RKO (cell line): ENCODE measurements around the gene DNAI1.

Experiments used
- DNase-seq: peaks from one replicate; pipeline ENCODE4 v3.0.0-alpha.2; 2016; ENCODE audit warnings: low spot score

The DNAI1 gene

DNA sequence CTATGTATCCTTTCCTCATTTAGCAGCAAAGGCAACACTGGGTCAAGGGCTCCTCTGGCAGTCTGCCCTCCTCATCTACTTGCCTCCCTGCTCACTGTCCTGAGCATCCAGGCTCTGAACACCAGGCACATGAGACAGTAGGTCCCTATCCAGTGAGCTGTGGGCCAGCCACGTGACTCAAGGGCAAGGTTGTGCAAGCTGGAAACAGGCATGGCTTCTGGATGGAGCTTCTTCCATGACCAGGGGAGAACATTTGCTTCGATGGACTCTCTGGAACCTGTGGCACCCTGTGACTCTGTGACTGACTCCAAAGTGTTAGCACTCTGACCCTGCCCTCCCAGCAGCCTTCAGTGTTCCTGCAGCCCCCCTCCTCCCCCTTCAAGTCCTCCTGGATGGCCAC lies 33.0 kb downstream of the DNAI1 start:
- no peak for DNase-seq

DNA sequence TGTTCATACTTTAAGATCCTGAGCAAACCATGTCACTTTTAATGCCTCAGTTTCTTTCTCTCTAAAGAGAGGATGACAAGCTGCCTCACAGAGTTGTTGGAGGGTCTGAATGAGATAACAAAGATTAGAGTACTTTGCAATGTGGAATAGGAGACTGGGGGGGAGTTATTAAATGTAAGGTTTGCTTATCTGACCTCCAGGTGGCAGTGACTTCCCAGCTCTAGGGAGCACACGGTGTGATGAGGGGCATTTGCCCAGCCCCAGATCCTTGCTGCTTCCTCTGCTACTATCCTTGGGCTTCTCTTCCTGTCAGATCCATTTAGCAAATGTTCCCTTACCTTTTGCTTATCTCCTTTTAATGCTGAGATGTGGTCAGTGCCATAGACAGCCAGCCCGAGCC lies 33.4 kb downstream of the DNAI1 start:
- DNase-seq = no peak

DNA sequence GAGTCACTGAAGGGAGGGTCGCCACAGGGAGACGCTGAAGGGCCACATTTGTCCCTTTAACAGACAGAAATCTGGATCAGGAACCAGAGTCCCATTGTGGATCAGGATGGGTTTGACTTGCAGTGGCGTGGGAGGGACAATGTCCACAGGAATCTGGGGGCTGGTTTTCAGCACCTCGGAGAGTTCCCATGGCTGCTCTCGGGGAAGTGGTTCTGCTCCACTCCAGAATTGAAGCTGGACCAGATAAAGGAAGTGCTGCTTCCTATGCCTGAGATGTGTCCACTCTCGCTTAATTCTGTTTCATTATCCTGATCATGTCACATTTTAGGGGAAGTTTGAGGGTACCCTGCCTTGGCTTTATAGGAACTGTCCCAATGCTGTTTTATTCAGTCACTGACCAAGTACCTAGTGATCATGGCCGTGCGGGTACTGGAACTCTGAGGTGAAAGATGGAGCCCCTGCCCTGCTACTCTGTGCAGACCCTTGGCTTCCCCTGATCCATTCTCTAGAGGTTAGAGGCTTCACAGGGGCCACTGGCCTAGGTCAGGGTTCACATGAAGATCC lies 35.4 kb downstream of the DNAI1 start:
- peak; percentile 61 for DNase-seq

DNA sequence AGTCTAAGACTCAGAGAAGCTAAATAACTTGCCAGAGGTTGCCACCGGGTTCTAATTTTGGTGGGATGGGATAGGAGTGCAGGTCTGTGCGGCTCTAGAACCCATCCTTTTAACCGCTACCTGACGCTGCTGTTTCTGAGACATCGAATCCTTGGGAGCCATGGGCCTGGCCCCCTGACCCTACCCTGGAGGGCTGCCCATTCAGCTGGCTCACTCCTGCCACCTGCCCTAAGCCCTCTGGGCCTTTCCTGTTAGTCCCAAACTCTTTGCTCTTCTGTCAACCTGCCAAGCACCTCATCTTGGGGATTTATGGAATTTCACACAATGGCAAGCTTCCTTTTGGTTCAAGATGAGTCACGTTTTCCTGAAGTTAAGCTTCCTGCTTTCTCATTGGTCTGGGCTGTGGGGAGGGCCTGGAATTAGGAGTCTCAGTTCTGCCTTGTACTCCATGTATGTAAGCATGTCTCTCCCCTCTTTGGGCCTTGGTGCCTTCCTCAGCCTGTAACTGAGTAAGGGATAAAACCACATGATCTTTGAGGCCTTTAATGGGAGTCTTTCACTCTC lies 37.6 kb downstream of the DNAI1 start:
- DNase-seq = peak; percentile 15

DNA sequence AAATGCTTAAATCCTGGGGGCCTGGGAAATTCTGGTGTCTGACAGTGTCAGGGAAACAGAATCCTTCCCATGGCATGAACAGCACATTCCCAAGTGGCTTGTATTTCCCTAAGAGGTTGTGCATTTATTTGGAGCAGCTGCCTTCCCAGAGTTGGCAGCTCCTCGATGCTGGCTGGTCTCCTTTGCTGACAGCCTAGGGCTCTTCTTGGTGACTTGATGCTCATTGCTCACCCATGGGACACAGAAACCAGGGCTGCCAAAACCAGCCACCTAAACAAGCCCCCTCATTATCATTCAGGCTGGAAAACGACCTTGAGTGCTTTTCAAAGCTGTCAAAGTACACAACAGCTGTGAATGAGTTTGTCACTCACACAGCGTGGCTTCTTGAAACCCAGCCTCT lies 39.9 kb downstream of the DNAI1 start:
- no peak for DNase-seq

DNA sequence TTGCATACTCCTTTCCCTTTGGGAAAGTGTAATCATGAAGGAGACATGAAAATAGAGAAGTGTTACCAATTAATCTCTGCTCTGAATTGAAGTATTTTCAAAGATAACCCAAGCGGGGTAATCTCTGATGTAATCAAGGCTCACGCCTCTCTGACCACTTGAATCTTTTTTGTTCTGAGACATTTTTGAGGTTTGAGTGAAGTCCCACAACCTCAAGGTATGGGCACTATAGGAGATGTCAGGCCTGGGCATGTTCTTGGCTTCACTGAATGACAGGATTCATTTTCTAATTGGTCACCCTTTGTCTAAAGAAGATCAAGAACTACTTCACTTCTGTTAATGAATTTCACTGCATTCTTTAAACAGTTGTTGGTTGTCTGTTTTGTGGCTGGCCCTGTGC lies 40.5 kb downstream of the DNAI1 start:
- no peak for DNase-seq

DNA sequence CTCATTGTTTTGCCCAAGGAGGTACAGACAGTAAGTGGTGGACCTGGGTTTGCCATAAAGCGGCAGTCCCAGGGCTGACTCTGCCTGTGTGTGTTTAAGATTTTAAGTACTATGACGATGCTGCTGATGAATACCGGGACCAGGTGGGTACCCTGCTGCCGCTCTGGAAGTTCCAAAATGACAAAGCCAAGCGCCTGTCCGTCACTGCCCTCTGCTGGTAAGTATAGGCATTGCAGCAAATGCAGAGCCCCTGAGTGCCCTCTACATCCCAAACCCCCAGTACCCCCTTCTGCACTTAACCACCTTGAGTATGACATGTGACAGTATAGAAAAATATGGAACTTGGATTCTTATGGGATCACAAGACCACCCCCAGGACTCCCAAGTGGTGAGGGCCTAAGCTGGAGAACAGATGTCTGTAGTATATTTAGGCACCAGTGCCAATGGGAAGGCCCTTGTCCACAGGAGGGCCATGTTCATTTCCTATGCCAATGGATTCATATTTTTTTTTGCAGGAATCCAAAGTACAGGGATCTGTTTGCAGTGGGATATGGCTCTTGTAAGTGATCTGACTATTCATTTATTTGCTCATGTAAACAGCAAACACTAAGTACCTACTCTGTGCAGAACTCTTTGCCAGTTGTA lies 42.1 kb downstream of the DNAI1 start:
- peak; percentile 56 for DNase-seq

DNA sequence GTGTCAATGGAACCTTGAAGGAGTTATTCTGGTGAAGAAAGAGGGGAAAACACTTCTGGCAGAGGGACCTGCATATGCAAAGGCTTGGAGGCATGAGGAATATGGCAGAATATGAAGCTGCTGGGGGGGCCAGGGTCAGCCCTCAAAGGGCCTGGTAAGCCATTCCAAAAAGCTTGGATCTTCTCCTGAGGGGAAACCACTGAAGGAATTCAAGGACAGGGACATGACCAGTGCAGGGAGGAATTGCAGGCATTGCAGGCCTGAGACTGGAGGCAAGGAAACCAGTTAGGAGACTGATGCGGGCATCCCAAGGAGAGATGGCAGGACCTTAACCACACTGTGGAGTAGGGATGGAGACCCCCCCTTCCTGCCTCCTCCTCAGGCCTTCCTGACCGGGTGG lies 42.8 kb downstream of the DNAI1 start:
- no peak for DNase-seq

DNA sequence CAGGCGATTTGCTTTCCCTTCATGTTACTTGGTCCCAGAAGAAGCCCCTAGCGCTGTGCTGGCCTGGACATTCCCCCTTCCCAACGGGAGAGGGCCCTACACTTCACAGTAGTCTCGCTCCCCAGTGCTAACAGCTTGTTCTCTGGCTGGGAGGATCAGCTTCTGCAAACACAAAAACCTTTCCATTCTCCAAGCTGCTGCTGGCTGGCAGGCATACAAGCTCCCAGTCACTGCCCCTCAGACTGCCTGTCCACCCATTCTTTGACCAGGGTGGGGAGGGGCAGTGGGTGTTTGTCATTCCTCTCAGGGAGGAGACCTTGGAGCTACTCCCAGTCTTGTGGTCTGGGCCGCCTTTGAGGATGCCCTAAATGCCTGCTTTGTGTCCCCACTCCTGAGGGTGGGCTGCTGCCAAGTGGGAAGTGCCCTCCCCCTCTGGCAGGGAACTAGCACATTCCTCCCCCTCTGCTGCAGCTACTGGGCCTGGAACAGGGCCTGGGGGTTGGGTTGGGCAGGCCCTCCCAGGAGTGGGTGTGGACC lies 43.4 kb downstream of the DNAI1 start:
- no peak for DNase-seq

DNA sequence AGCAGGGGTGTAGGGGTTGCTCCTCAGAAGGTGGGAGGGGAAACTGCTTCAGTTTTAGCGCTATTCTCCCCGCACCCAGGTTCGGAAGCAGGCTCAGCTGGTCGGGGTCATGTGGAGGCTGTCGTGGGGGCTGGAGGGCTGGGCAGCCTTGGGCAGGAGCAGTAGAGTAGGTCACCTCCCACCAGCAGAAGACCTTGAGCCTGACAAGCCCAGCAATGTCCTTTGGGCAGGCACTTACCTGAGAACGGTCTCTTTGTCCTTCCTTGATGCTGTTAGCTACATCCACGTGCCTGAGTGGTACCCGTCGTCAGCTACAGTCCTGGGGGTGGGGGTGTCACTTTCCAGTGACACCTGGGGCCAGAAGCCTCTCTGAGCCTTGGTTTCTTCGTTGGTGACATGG lies 43.9 kb downstream of the DNAI1 start:
- DNase-seq = no peak

DNA sequence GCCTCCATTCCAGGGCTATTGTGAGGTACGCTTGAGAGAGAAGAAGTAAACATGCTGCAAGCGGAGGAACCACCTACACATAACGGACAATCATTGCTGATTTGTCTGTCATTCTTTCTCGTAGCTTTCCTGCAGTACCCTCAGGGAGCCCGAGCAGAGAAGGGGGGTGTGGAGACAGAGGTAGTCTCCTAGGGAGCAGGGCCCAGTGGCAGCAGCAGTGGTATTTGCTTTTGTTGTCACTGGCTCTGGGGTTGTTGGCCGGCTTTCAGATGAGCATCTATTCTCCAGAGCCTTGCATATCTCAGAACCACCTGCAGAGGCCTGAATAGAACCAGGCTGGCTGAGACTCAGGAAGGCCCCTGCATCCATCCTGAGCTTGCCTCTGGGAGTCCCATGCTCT lies 44.3 kb downstream of the DNAI1 start:
- DNase-seq = no peak

DNA sequence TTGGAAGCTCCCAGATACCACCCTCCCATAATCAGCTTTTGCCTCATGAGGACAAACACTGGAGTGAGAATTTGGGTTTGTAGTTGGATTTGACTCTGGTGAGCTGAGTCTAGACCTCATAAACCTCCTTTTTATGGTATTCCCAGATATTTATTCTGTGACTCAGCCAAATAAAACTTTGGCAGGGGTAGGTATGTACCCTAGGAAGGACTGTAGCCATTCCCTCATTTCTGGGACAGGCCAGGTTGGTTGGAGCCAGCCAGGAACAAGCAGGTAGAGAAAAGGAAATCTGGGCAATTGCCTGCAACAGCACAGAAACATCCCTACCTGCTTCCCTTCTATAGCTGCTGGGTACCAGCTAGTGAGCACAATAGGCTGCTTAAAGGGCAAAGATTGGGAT lies 44.8 kb downstream of the DNAI1 start:
- DNase-seq = no peak

DNA sequence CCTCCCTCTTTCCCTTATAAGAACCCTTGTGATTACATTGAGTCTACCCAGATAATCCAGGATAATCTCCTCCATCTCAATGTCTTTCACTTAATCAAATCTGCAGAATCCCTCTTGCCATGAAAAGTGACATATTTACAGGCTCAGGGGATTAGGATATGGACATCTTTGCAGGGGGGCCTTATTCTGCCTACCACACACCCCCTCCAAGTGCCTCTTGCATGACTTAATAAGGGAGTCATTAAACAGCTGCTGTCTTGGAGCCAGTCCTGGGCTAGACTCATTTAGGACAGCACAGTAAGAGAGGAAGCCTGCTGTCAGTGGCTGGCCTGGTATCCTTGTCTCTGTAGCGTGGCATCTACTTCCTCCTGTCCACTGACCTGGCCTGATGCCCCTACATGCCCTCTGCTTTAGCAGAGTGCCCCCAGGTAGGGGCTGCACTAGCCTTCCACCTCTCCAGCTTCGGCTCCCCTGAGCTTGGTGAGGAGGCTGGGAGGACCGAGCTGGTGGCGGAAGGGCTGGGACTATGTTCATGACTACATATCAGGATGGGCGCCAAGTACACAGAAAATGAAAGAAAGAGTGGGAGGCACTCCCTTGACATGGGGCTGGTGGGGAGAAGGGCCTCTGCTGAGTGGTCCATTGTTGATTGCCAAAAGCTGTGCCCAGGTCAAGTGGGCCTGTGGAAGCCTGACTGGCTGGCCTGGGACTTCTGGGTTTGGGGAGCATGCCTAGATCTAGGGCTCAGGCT lies 46.9 kb downstream of the DNAI1 start:
- no peak for DNase-seq

DNA sequence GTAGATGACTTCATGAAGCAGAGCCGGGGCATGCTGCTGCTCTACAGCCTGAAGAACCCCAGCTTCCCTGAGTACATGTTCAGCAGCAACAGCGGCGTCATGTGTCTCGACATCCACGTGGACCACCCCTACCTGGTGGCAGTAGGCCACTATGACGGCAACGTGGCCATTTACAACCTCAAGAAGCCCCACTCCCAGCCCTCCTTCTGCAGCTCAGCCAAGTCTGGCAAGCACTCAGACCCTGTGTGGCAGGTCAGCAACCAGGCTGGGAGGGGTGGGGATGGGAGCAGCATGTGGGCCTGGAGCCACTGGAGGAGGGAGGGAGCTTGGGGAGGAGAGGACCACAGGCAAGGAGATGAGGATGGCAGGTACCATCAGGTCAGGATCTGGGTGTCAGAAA lies 48.0 kb downstream of the DNAI1 start:
- DNase-seq = no peak

DNA sequence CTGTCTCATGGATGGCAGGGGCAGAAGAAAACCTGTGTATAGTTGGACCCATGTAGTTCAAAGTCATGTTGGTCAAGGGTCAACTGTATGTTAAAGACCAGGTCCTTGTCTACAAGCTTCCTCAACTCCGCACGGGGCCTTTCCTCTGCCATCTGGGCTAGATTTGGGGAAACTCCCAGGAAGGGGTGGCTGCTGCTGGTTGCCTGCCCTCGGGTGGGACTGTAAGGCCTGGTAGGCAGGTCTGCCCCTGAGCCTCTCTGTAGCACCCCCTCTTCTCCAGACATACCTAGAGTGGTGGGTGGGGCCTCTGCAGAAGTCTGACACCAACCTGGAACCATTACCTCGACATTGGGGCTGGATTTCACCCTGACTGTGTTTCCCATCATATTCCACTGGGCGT lies 49.0 kb downstream of the DNAI1 start:
- DNase-seq = no peak

DNA sequence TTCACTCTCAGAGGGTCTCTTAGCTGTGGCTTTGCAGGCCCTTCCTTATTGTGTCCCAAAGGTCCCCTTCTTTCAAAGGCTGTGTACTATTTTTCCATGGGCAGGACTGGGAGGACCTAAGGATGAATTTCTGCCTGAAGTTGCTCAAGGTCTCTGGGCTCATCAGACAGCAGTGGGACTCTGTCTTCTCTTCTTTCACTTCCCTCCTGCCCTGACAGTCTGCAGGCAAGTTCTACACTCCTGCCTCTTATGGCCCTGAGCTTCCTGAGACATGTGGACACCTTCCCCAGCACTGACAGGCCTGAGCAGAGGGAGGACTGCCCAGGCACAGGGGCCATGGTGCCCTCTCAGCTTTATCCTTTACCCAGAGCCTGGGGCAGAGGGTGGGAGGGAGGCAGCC lies 49.4 kb downstream of the DNAI1 start:
- DNase-seq = no peak

DNA sequence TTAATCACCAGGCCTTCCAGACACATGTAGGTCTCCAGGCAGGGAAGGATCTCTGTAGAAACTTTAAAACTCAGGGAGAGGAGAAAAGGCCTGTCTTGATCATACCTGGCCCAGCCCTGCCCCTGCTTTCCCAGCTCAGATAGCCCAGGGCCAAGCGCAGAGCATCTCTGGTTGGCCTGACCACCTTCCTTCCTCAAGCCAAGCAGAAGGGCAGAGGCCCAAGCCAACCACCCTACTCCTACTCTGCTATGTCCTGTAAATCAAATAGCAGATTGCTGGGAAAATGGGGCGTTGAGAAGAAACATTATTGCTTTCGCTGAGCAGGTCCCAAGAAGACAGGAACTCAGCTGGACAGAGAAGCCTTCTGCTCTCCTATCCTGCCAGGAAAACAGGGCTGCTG lies 49.9 kb downstream of the DNAI1 start:
- DNase-seq = no peak

DNA sequence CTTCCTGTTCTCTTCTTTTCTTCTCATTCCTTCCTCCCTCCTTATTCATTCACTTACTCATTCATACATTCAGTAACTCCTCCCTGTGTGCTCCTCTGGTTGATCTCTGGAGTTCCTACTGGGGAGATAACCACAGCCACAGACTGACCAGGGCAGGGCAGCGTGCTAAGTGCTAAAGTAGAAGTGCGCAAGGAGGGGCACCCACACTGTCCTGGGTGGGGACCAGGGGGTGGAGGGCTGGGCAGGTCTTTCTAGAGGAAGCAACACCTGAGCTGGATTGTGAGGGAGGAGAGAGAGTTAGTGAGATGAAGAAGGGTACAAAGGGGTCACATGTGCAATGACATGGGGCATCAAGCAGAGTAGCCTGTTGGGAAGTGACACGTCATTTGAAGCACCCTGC lies 50.3 kb downstream of the DNAI1 start:
- DNase-seq = no peak

DNA sequence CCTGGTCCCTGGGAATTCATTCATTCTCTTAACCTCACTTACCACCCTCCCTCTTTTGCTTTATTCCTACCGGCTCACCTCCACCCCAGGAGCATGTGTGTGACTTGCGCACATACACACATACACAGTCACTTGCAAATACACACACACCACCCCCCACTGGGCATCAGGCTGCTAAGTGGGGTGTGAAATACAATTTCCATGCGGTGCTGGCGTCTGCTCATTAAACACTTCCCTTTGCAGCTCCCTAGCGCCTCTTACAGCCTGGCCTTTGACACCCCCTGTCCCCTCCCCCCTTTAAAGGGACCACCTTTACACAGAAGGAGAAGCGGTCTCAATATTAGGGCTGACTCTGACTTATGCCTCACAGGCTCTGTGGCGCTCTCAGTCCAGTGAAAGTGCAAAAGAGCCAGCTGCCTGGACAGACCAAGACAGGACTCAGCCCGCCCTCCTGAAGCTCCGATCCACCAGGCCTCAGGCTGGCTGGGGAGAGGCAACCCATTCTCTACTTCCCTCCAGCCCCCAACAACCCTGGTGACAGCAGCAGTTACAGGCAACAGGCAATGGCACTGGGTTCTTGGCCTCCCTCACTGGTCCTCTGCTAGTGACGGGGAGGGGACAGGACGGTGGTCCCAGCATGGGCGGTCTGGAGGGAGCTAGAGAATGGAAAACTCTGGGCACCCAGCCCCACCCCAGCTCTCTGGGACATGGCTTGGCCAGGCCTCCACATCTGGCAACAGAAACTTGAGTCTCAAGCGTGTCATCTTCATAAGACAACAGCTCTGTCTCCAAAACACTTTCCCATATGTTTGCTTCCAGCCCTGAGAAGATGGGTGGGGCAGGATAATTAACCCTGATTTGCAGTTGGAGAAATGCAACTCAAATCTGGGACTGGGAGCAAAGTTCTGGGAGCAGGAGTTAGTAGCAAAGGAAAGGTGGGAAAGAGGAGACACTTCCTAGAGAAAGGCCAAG lies 52.2 kb downstream of the DNAI1 start:
- no peak for DNase-seq

DNA sequence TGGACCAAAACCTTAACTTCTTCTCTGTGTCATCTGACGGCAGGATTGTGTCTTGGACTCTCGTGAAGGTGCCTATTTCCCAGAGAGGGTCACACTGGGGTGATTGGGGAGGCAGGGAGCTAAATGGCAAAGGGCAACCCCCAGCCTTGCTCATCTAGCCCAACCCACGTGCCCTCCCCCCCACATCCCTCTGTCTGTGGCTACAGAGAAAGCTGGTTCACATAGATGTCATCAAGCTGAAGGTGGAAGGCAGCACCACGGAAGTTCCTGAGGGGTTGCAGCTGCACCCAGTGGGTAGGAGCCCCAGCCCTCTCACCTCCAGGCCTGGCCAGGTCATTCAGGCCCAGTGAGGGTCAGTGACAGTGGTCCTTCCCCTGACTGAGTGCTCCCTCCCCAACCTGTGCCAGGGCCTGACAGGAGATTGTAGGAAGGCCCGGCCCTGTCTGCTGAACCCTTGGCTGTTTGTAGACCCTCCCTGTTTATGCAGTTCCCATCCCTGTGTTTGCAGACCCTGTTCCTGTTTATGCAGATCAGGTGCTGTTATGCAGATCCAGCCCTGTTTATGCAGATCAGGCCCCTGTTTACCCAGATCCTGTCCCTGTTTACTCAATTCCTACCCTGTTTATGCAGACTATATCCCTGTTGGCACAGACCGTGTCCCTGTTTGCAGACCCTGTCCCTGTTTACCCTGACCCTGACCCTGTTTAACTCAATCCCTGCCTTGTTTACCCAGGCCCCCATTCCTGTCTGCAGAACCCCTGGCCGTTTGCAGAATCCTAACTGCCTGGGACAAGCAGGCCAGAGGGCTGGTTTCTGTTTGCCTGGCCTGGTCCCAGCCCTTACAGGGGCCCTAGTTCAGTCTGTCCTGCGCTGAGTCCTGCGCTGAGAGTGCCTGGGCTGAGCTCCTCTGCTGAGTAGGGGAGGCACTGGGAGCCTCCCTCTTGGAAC lies 53.8 kb downstream of the DNAI1 start:
- no peak for DNase-seq
